Activated CD8-positive, alpha-beta T cell treated with anti-CD3 and anti-CD28 coated beads for 36 hours (primary cell): ENCODE measurements around the gene SH3BP1. TPM values are rescaled to one million over a fixed set of nuclear protein-coding genes. Genes with fewer than 3 reads are reported as not detected.
"Not testable (repeated sequence)": the region's sequence is repeated elsewhere in the genome, so short reads cannot be mapped to it uniquely, and the experiment has no call there.

Source experiments
- ATAC-seq: fragments of 200-7000 bp; cut with Tn5 transposase; one replicate; pipeline ENCODE4 v1.10.0; 2021; ENCODE audit warnings: mild to moderate bottlenecking, moderate library complexity
- CTCF ChIA-PET: fragments of 350-600 bp; sonication (Branson Sonifier 250); formaldehyde crosslinking; loops from one replicate; lab custom pipeline; 2021; ENCODE audit warnings: antibody characterized with exemption; lab: Charles Lee
- POLR2A ChIA-PET: fragments of 350-600 bp; sonication (Branson Sonifier 250); formaldehyde crosslinking; loops from one replicate; lab custom pipeline; 2021; ENCODE audit warnings: antibody characterized with exemption; lab: Charles Lee
- DNase-seq: peaks from one replicate; pipeline ENCODE4 v3.0.0-alpha.2; 2020
- H3K27ac Mint-ChIP-seq: one replicate; pipeline ENCODE4 v1.8.0; 2021; ENCODE audit warnings: mild to moderate bottlenecking, mixed read lengths
- H3K27me3 Mint-ChIP-seq: one replicate; pipeline ENCODE4 v1.8.0; 2021; ENCODE audit warnings: mixed read lengths
- H3K36me3 Mint-ChIP-seq: one replicate; pipeline ENCODE4 v1.8.0; 2021; ENCODE audit warnings: low read depth, mixed read lengths
- H3K4me1 Mint-ChIP-seq: one replicate; pipeline ENCODE4 v1.8.0; 2021; ENCODE audit warnings: low read depth, mixed read lengths
- H3K4me3 Mint-ChIP-seq: one replicate; pipeline ENCODE4 v1.8.0; 2021; ENCODE audit warnings: mild to moderate bottlenecking, moderate library complexity, mixed read lengths
- H3K9me3 Mint-ChIP-seq: one replicate; pipeline ENCODE4 v1.8.0; 2021; ENCODE audit warnings: mixed read lengths
- CTCF ChIP-seq: fragments of 200-600 bp; IDR thresholded peaks from one replicate; pipeline ENCODE4 v1.8.0; 2022; ENCODE audit warnings: antibody characterized with exemption, mild to moderate bottlenecking
- intact Hi-C: fragments of 100-400 bp; cut with micrococcal nuclease; formaldehyde crosslinking; loops from one replicate; pipeline ENCODE4 v1.10.0; 2022
- total RNA-seq, 2 experiments: library from RNA; stranded (reverse); gene quantifications; one replicate each; pipeline ENCODE4 v1.2.3, GENCODE V29; 2021

Gene SH3BP1
- total RNA-seq, 2 experiments from 2014 or later: 122 to 128 TPM

GRCh38 chr22:37601203-37601539, 38.3 kb upstream of the SH3BP1 start:
- intact Hi-C loops: no loop called here

GRCh38 chr22:37601540-37602442, 37.7 kb upstream of the SH3BP1 start:
- H3K9me3 Mint-ChIP-seq: no peaks in the 10 kb centered on the region
- ChIA-PET POLR2A (interaction anchor here (1.2 to 1.7 kb wide), 2 partner anchors 9 to 61 kb away, joined by 3 to 6 read pairs; no protein-coding TSS in a partner anchor), CTCF (interaction anchor here (1.0 to 4.2 kb wide), 4 partner anchors 9 to 41 kb away, joined by 3 to 24 read pairs (median 10); no protein-coding TSS in a partner anchor)
- DNase-seq: no peak
- no peak overlapping the region for H3K27ac Mint-ChIP-seq
- peak; percentile 32 for ATAC-seq
- intact Hi-C loops: no loop called here
- H3K4me1 Mint-ChIP-seq: peaks cover 30% of the 10 kb centered on the region
- TF ChIP-seq CTCF: no peak
- H3K4me3 Mint-ChIP-seq: no peak overlapping the region
- H3K27me3 Mint-ChIP-seq: no peaks in the 10 kb centered on the region
- no peaks in the 10 kb centered on the region for H3K36me3 Mint-ChIP-seq

More at GRCh38 chr22:37601203-37601539, 38.3 kb upstream of the SH3BP1 start:
- H3K36me3 Mint-ChIP-seq: no peaks in the 10 kb centered on the region
- CTCF ChIA-PET: interaction anchor here (0.7 to 4.2 kb wide), 4 partner anchors 9 to 42 kb away, joined by 3 to 14 read pairs (median 4); no protein-coding TSS in a partner anchor
- ATAC-seq (no peak), DNase-seq (no peak)
- peaks cover 30% of the 10 kb centered on the region for H3K4me1 Mint-ChIP-seq
- H3K9me3 Mint-ChIP-seq: no peaks in the 10 kb centered on the region
- no peaks in the 10 kb centered on the region for H3K27me3 Mint-ChIP-seq
- POLR2A ChIA-PET: interaction anchor here (1.2 kb wide), 1 partner anchor 60 kb away, joined by 3 read pairs; no protein-coding TSS in a partner anchor
- no peak overlapping the region for H3K4me3 Mint-ChIP-seq
- no peak overlapping the region for H3K27ac Mint-ChIP-seq
- no peak for TF ChIP-seq CTCF

GRCh38 chr22:37602546-37603277, 36.8 kb upstream of the SH3BP1 start:
- H3K27me3 Mint-ChIP-seq, H3K9me3 Mint-ChIP-seq, H3K27ac Mint-ChIP-seq, H3K36me3 Mint-ChIP-seq, H3K4me3 Mint-ChIP-seq, ATAC-seq, DNase-seq, intact Hi-C loops: not testable (repeated sequence)
- ChIA-PET POLR2A (interaction anchor here (0.8 to 1.7 kb wide), 3 partner anchors 10 to 131 kb away, joined by 3 to 6 read pairs (median 3); no protein-coding TSS in a partner anchor), CTCF (interaction anchor here (1.3 to 4.2 kb wide), 3 partner anchors 10 to 40 kb away, joined by 6 to 24 read pairs (median 14); no protein-coding TSS in a partner anchor)
- H3K4me1 Mint-ChIP-seq: peaks cover 37% of the 10 kb centered on the region

GRCh38 chr22:37604074-37604473, 35.4 kb upstream of the SH3BP1 start:
- no peaks in the 10 kb centered on the region for H3K27me3 Mint-ChIP-seq
- ATAC-seq: no peak
- POLR2A ChIA-PET: interaction anchor here (3.4 kb wide), 1 partner anchor 12 kb away, joined by 12 read pairs; no protein-coding TSS in a partner anchor
- intact Hi-C loops: no loop called here
- no peak for DNase-seq
- no peak overlapping the region for H3K4me3 Mint-ChIP-seq
- TF ChIP-seq CTCF: no peak
- CTCF ChIA-PET: interaction anchor here (1.2 to 3.4 kb wide), 3 partner anchors 11 to 42 kb away, joined by 4 to 24 read pairs (median 4); no protein-coding TSS in a partner anchor
- no peaks in the 10 kb centered on the region for H3K9me3 Mint-ChIP-seq
- peaks cover 42% of the 10 kb centered on the region for H3K4me1 Mint-ChIP-seq
- no peaks in the 10 kb centered on the region for H3K36me3 Mint-ChIP-seq
- H3K27ac Mint-ChIP-seq: no peak overlapping the region

- TF ChIP-seq CTCF: no peak
- peak; percentile 73 for DNase-seq
- H3K36me3 Mint-ChIP-seq: no peaks in the 10 kb centered on the region
- ATAC-seq: no peak
- H3K4me3 Mint-ChIP-seq: no peak overlapping the region
- ChIA-PET POLR2A (interaction anchor here (3.4 kb wide), 1 partner anchor 13 kb away, joined by 12 read pairs; no protein-coding TSS in a partner anchor), CTCF (interaction anchor here (1.0 to 41.4 kb wide), 7 partner anchors 10 to 66 kb away, joined by 4 to 1770 read pairs (median 24); partner anchors contain the start of genes LGALS1, NOL12, PDXP and SH3BP1)
- H3K27me3 Mint-ChIP-seq: no peaks in the 10 kb centered on the region
- intact Hi-C loops: no loop called here
- peaks cover 42% of the 10 kb centered on the region for H3K4me1 Mint-ChIP-seq
- H3K27ac Mint-ChIP-seq: peak overlapping the region; percentile 66
- no peaks in the 10 kb centered on the region for H3K9me3 Mint-ChIP-seq
Measured at GRCh38 chr22:37604875-37605274, 34.6 kb upstream of the SH3BP1 start.
